Measurements from ENCODE around the gene WDR35.

The WDR35 gene

DNA sequence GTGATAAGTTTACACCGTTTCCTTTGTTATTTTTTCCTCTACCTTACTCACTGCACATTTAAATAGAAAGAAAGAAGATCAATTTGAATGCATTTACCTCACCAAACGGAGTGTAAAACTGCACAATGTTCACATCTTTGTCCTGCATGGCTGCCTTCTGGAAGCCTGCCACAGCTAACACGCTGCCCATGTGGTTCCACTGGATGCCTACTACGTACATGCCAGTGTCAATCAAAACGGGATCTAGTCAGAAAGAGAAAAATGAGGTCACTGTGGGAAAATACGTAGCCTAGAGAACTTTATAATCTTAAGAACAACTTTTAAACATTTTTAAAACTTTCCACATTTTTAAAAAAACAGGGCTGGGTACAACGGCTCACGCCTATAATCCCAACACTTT, 16.4 kb downstream of the WDR35 start:
- WGBS (ENCODE audit: insufficient coverage), result 99% methylated on average over 6 of the region's 8 CpGs
- Histone ChIP-seq H3K36me3 (ENCODE audit: control insufficient read depth in 4 of 4, insufficient read depth in 4 of 4, low read length in 3 of 4) (peaks cover 2 to 34% (median 13%) of the 10 kb centered on the region in 4 experiments), H3K4me3 (ENCODE audit: control insufficient read depth in 1 of 7, extremely low read depth in 1 of 7, insufficient read depth in 4 of 7, low read depth in 2 of 7, low read length in 6 of 7) (no peak overlapping the region), H3K4me1 (ENCODE audit: control extremely low read depth in 1 of 4, control insufficient read depth in 4 of 4, insufficient read depth in 4 of 4, low read length in 3 of 4) (peaks cover 8 to 23% (median 8%) of the 10 kb centered on the region in 4 experiments), H3K27me3 (replicated peaks in 2 of 5; ENCODE audit: control insufficient read depth in 4 of 5, insufficient read depth in 5 of 5, low read length in 4 of 5) (no peaks in the 10 kb centered on the region), H3K27ac (ENCODE audit: insufficient read depth in 1 of 2, low read depth in 1 of 2, low read length in 2 of 2, poor library complexity in 1 of 2, severe bottlenecking in 2 of 2) (no peak overlapping the region), H3K9me3 (ENCODE audit: control extremely low read depth in 1 of 5, control insufficient read depth in 4 of 5, insufficient read depth in 2 of 5, low read depth in 1 of 5, low read length in 4 of 5) (no peaks in the 10 kb centered on the region)
- DNase-seq, result no peak
- POLR2A ChIA-PET, result no interaction called here
- CTCF ChIA-PET, result no interaction called here

DNA sequence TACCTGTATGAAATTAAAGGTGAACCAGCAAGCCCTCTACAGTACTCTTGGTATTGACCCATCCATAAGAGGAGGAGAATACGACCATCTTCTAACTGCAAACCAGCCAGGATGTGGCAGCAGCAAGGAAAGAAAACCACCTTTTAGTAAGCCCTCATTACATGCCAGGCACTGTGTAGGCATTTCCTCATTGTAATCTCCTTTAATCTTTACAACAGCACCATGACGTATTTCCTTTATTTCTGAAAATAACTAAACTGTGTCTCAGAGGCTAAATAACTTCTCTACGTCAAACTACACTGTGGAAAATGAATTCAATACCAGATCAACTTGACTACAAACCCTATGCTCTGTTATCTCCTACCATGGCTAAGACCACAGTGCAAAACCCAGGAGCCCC, 18.2 kb downstream of the WDR35 start:
- CTCF ChIA-PET, result interaction anchor here (0.7 to 2.2 kb wide), 5 partner anchors 9 to 78 kb away, joined by 3 to 7 read pairs (median 3); partner anchors contain the start of gene MATN3

DNA sequence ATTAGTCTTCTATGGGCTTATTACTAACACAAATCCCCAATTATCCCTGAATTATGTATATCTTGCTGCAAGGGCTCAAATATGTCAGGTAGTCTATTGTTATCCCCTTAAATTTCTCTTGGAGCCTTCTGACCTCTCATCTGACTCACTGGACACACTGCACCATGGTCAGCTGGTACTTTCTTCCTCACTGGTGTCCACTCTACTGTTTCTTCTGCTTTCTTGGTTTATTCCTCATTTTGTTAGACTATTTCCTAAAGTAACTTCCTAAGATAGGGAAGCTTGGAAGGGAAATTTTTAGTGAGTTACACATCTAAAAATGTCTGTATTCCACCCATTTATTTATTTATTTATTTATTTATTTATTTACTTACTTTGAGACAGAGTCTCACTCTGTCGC, 26.5 kb downstream of the WDR35 start:
- Histone ChIP-seq H3K9me3 (ENCODE audit: control extremely low read depth in 1 of 5, control insufficient read depth in 4 of 5, insufficient read depth in 2 of 5, low read depth in 1 of 5, low read length in 4 of 5) (peaks cover 0 to 2% (median 0%) of the 10 kb centered on the region in 5 experiments), H3K27me3 (replicated peaks in 2 of 5; ENCODE audit: control insufficient read depth in 4 of 5, insufficient read depth in 5 of 5, low read length in 4 of 5) (no peaks in the 10 kb centered on the region), H3K4me1 (ENCODE audit: control extremely low read depth in 1 of 4, control insufficient read depth in 4 of 4, insufficient read depth in 4 of 4, low read length in 3 of 4) (no peaks in the 10 kb centered on the region), H3K27ac (ENCODE audit: insufficient read depth in 1 of 2, low read depth in 1 of 2, low read length in 2 of 2, poor library complexity in 1 of 2, severe bottlenecking in 2 of 2) (no peak overlapping the region), H3K4me3 (ENCODE audit: control insufficient read depth in 1 of 7, extremely low read depth in 1 of 7, insufficient read depth in 4 of 7, low read depth in 2 of 7, low read length in 6 of 7) (no peak overlapping the region), H3K36me3 (ENCODE audit: control insufficient read depth in 4 of 4, insufficient read depth in 4 of 4, low read length in 3 of 4) (peaks cover 3 to 24% (median 13%) of the 10 kb centered on the region in 4 experiments)
- no CpG with 5 or more reads among the region's 1 CpG for WGBS (ENCODE audit: insufficient coverage)
- ChIA-PET POLR2A (no interaction called here), CTCF (interaction anchor here (0.7 to 4.9 kb wide), 4 partner anchors 7 to 1842 kb away, joined by 3 to 25 read pairs (median 4); no protein-coding TSS in a partner anchor)
- DNase-seq, result no peak

More for the DNA sequence above, 18.2 kb downstream of the WDR35 start:
- Histone ChIP-seq H3K36me3 (ENCODE audit: control insufficient read depth in 4 of 4, insufficient read depth in 4 of 4, low read length in 3 of 4) (peaks cover 0 to 25% (median 9%) of the 10 kb centered on the region in 4 experiments), H3K27me3 (replicated peaks in 2 of 5; ENCODE audit: control insufficient read depth in 4 of 5, insufficient read depth in 5 of 5, low read length in 4 of 5) (no peaks in the 10 kb centered on the region), H3K9me3 (ENCODE audit: control extremely low read depth in 1 of 5, control insufficient read depth in 4 of 5, insufficient read depth in 2 of 5, low read depth in 1 of 5, low read length in 4 of 5) (no peaks in the 10 kb centered on the region), H3K27ac (ENCODE audit: insufficient read depth in 1 of 2, low read depth in 1 of 2, low read length in 2 of 2, poor library complexity in 1 of 2, severe bottlenecking in 2 of 2) (peak overlapping the region; percentile 48 to 81), H3K4me1 (ENCODE audit: control extremely low read depth in 1 of 4, control insufficient read depth in 4 of 4, insufficient read depth in 4 of 4, low read length in 3 of 4) (peaks cover 8 to 23% (median 8%) of the 10 kb centered on the region in 4 experiments), H3K4me3 (ENCODE audit: control insufficient read depth in 1 of 7, extremely low read depth in 1 of 7, insufficient read depth in 4 of 7, low read depth in 2 of 7, low read length in 6 of 7) (peak overlapping the region in 2 of 7 experiments; percentile 36 to 37)
- peak; percentile 85 to 91 (median 86) for DNase-seq
- POLR2A ChIA-PET, result interaction anchor here (0.6 kb wide), 1 partner anchor 676 kb away, joined by 8 read pairs; no protein-coding TSS in a partner anchor
- 0% methylated on average over 3 of the region's 3 CpGs for WGBS (ENCODE audit: insufficient coverage)

DNA sequence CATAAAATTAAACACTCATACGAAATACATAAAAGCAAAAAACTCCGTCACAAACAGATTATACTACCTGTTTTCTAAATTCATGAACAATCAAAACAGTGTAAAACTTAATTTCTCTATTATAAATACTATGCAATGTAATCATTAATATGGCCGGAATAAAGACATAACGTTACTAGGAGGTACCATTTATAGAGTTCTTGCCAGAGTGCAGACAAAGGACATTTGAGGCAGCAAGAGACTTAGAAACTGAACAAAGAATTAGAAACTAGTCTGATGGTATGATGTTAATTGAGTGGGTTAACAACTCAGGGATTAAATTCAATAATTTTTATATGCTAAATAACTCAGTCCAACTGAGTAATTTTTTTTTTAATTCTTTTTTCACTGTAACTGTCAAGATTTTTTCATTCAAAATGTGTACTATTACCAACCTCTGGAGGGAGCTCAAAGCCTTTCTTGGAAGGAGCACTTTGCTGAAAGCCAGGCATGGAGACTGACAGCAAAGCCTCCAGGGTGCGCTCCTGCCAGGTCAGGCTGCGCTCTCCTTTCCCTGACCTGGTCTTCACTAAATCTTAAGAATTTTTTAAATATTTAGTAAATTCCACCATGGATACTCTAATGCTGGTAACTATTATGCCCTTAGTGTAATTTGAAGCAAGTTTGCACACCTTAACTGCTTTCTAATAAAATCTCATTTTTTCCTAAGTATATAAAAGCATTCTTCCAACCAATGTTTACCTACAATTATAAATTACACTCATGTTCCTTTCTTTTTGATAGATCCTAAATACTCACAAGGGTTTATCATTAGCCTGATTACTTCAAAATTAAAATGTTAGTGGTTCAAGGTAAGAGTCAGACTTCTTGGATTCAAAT, 34.1 kb downstream of the WDR35 start:
- POLR2A ChIA-PET, result interaction anchor here (0.5 to 0.6 kb wide), 2 partner anchors 132 to 267 kb away, joined by 3 read pairs; no protein-coding TSS in a partner anchor
- H3K36me3 ChIP-seq (ENCODE audit: control insufficient read depth in 4 of 4, insufficient read depth in 4 of 4, low read length in 3 of 4), result peaks cover 0 to 5% (median 1%) of the 10 kb centered on the region in 4 experiments
- DNase-seq, result peak; percentile 80 to 87 (median 83)
- no peaks in the 10 kb centered on the region for H3K9me3 ChIP-seq (ENCODE audit: control extremely low read depth in 1 of 5, control insufficient read depth in 4 of 5, insufficient read depth in 2 of 5, low read depth in 1 of 5, low read length in 4 of 5)
- H3K27ac ChIP-seq (ENCODE audit: insufficient read depth in 1 of 2, low read depth in 1 of 2, low read length in 2 of 2, poor library complexity in 1 of 2, severe bottlenecking in 2 of 2), result no peak overlapping the region
- H3K4me3 ChIP-seq (ENCODE audit: control insufficient read depth in 1 of 7, extremely low read depth in 1 of 7, insufficient read depth in 4 of 7, low read depth in 2 of 7, low read length in 6 of 7), result no peak overlapping the region
- no peaks in the 10 kb centered on the region for H3K4me1 ChIP-seq (ENCODE audit: control extremely low read depth in 1 of 4, control insufficient read depth in 4 of 4, insufficient read depth in 4 of 4, low read length in 3 of 4)
- no peaks in the 10 kb centered on the region for H3K27me3 ChIP-seq (replicated peaks in 2 of 5; ENCODE audit: control insufficient read depth in 4 of 5, insufficient read depth in 5 of 5, low read length in 4 of 5)
- CTCF ChIA-PET, result interaction anchor here (0.7 to 3.6 kb wide), 19 partner anchors 10 to 368 kb away, joined by 3 to 25 read pairs (median 4); no protein-coding TSS in a partner anchor
- WGBS (ENCODE audit: insufficient coverage), result no CpG with 5 or more reads among the region's 6 CpGs

DNA sequence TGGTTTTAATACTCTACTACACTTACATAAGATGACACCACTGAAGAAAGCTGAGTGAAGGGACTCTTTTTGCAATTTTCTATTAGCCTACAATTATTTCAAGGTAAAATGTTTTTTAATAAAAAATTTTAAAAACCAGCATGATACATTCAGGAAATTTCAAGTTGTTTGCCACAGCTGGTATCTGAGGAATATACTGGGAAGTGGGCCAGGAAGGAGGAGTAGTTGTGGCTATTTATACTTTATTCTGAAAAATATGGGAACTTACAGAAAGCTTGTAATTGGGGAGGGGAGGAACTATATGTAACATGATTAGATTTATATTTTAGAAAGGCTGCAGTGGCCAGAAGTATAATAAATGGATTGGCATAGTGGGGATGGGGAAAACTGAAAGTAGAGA, 40.8 kb downstream of the WDR35 start:
- ChIA-PET CTCF (interaction anchor here (0.6 to 1.4 kb wide), 5 partner anchors 10 to 262 kb away, joined by 3 to 4 read pairs (median 3); no protein-coding TSS in a partner anchor), POLR2A (no interaction called here)
- H3K4me1 ChIP-seq (ENCODE audit: control extremely low read depth in 1 of 4, control insufficient read depth in 4 of 4, insufficient read depth in 4 of 4, low read length in 3 of 4), result no peaks in the 10 kb centered on the region
- H3K4me3 ChIP-seq (ENCODE audit: control insufficient read depth in 1 of 7, extremely low read depth in 1 of 7, insufficient read depth in 4 of 7, low read depth in 2 of 7, low read length in 6 of 7), result no peak overlapping the region
- H3K36me3 ChIP-seq (ENCODE audit: control insufficient read depth in 4 of 4, insufficient read depth in 4 of 4, low read length in 3 of 4), result peaks cover 0 to 12% (median 3%) of the 10 kb centered on the region in 4 experiments
- no peak for DNase-seq
- H3K27ac ChIP-seq (ENCODE audit: insufficient read depth in 1 of 2, low read depth in 1 of 2, low read length in 2 of 2, poor library complexity in 1 of 2, severe bottlenecking in 2 of 2), result no peak overlapping the region
- no peaks in the 10 kb centered on the region for H3K9me3 ChIP-seq (ENCODE audit: control extremely low read depth in 1 of 5, control insufficient read depth in 4 of 5, insufficient read depth in 2 of 5, low read depth in 1 of 5, low read length in 4 of 5)
- no peaks in the 10 kb centered on the region for H3K27me3 ChIP-seq (replicated peaks in 2 of 5; ENCODE audit: control insufficient read depth in 4 of 5, insufficient read depth in 5 of 5, low read length in 4 of 5)

DNA sequence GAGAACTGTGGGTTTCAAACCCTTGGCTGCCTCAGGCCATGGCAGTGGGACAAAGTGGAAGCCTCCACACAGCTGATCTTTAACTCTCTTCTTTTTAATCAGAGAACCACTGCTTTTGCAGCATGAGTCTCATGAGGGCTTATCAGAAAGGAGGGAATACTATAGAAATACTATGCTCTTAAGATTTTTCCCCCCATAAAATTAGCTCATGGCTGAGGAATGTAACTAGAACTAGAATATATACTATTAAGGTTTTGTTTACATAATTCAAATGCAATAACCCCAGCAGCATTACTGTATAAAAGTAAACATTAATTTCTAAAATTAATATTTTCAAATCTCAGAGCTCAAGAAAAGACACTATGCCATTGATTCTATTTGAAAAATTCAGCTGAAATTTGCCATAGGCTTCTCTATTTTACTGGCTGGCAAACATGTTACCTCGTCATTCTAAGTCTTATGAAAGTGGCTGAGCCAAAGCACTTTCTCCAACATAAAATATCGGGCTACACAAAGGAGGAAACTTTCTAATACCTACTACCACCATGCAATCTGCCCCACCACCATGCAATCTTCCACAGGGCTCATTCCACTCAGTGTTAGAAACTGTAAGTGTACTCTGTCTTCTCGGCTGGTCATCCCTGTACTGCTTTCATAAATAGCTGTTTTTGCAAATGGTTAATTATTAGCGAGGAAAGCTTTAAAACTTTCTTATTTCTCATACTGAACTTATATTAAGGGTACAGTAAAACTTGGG, 42.5 kb downstream of the WDR35 start:
- H3K27ac ChIP-seq (ENCODE audit: insufficient read depth in 1 of 2, low read depth in 1 of 2, low read length in 2 of 2, poor library complexity in 1 of 2, severe bottlenecking in 2 of 2), result no peak overlapping the region
- no peak for DNase-seq
- 93% methylated on average over 2 of the region's 4 CpGs for WGBS (ENCODE audit: insufficient coverage)
- no peaks in the 10 kb centered on the region for H3K4me1 ChIP-seq (ENCODE audit: control extremely low read depth in 1 of 4, control insufficient read depth in 4 of 4, insufficient read depth in 4 of 4, low read length in 3 of 4)
- POLR2A ChIA-PET, result no interaction called here
- no peaks in the 10 kb centered on the region for H3K9me3 ChIP-seq (ENCODE audit: control extremely low read depth in 1 of 5, control insufficient read depth in 4 of 5, insufficient read depth in 2 of 5, low read depth in 1 of 5, low read length in 4 of 5)
- no peak overlapping the region for H3K4me3 ChIP-seq (ENCODE audit: control insufficient read depth in 1 of 7, extremely low read depth in 1 of 7, insufficient read depth in 4 of 7, low read depth in 2 of 7, low read length in 6 of 7)
- no peaks in the 10 kb centered on the region for H3K27me3 ChIP-seq (replicated peaks in 2 of 5; ENCODE audit: control insufficient read depth in 4 of 5, insufficient read depth in 5 of 5, low read length in 4 of 5)
- peaks cover 0 to 12% (median 3%) of the 10 kb centered on the region in 4 experiments for H3K36me3 ChIP-seq (ENCODE audit: control insufficient read depth in 4 of 4, insufficient read depth in 4 of 4, low read length in 3 of 4)
- CTCF ChIA-PET, result no interaction called here

Data from common myeloid progenitor, CD34-positive (primary cell).